ENCODE data around the gene PDE4D.

- TF ChIP-seq CTCF (IDR thresholded peaks at IDR 0.05) (no peak), POLR2A (IDR thresholded peaks at IDR 0.05) (no peak)
Measured at GRCh38 chr5:59897075-59897474, 3.5 kb upstream of the PDE4D start.

Data from esophagus squamous epithelium (tissue), 4 donors.